Neutrophil (primary cell): ENCODE measurements around the gene HEMK1.

ENCODE experiments used
- H3K27ac ChIP-seq: fragments of 200-600 bp; sonication (generic); 2 replicates; pipeline ENCODE4 v1.5.1; 2016; ENCODE audit warnings: mild to moderate bottlenecking, moderate library complexity
- H3K27me3 ChIP-seq: fragments of 200-600 bp; sonication (generic); 2 replicates; pipeline ENCODE4 v1.6.0; 2016; ENCODE audit warnings: mild to moderate bottlenecking
- H3K36me3 ChIP-seq: fragments of 200-600 bp; sonication (generic); 2 replicates; pipeline ENCODE4 v1.5.1; 2017
- H3K4me1 ChIP-seq, 2 experiments: fragments of 200-600 bp in 1 of 2; sonication (generic) in 1 of 2; 1 replicate in 1 of 2; 2 replicates in 1 of 2; pipeline versions ENCODE4 v1.5.1 to v1.6.1; 2013 to 2016; ENCODE audit warnings: low read depth in 1 of 2, low read length in 1 of 2, mild to moderate bottlenecking in 1 of 2, moderate library complexity in 1 of 2; ENCODE audit not compliant: control insufficient read depth in 1 of 2, insufficient read depth in 1 of 2
- H3K4me3 ChIP-seq, 2 experiments: fragments of 200-600 bp in 1 of 2; sonication (generic) in 1 of 2; 1 replicate in 1 of 2; 2 replicates in 1 of 2; pipeline ENCODE4 v1.5.1; 2013 to 2016; ENCODE audit warnings: low read depth in 1 of 2, low read length in 1 of 2, mild to moderate bottlenecking in 1 of 2, moderate library complexity in 1 of 2
- H3K9me3 ChIP-seq: fragments of 200-600 bp; sonication (generic); 2 replicates; pipeline ENCODE4 v1.5.1; 2016
- TF ChIP-seq, protein P1 (sequence below): fragments of 200-600 bp; sonication (generic); IDR thresholded peaks from 2 replicates; pipeline ENCODE4 v1.5.1; 2016; ENCODE audit warnings: antibody characterized with exemption

Gene HEMK1

DNA sequence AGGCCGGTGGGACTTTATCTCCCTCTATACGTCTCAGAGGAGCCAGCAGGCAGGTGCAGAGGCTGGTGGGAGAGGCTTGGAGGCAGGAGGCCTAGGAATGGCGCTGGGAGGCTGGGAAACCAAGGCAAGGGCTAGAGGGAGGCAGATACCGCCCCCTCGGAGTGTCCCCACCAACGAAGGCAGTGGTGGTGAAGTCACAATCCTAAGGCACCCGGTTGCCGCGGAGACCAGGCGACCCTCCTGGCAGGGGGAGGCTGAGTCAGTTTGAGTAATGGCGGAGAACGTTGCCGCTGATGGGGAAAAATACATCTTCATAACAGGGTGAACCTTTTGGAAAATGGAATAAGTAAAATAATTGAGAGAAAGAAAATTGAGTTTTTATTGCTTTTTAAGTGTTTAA is 36.0 kb upstream of the HEMK1 start:
- Histone ChIP-seq H3K27me3 (peaks cover 63% of the 10 kb centered on the region), H3K27ac (no peak overlapping the region)

DNA sequence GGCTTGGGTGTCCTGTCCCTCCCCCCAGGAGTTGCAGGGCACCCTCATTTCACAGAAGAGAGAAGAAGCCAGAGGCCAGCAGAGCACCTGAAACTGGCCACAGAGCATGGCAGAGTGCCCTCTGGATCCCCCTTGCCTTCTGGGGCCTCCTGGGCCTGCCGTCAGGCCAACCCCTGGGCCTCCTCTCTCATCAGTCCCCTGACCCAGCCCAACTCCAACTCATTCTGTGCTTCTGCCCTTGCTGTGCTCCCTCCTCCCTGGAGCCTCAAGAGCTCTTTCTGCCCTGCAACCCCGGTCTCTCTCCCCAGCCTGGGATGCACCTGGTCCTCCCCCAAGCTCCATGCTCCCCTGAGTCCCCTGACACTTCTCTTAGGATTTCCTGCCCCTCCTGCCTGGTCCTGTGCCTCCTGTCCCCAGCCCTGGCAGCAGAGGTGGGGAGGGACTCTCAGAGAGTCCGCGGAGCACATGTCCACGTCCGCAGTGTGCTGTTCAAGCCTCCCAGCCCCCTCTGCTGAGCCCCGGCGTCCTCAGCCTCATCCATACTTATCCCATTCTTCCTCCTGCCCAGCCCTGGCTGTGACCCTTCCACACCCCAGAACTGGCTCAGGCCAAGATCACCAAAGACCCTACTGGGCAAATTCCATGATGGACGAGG is 35.4 kb upstream of the HEMK1 start:
- Histone ChIP-seq H3K9me3 (no peaks in the 10 kb centered on the region), H3K4me1 (no peaks in the 10 kb centered on the region), H3K36me3 (no peaks in the 10 kb centered on the region), H3K27me3 (peaks cover 63% of the 10 kb centered on the region), H3K27ac (no peak overlapping the region), H3K4me3 (no peak overlapping the region)
- TF ChIP-seq, protein P1, sequence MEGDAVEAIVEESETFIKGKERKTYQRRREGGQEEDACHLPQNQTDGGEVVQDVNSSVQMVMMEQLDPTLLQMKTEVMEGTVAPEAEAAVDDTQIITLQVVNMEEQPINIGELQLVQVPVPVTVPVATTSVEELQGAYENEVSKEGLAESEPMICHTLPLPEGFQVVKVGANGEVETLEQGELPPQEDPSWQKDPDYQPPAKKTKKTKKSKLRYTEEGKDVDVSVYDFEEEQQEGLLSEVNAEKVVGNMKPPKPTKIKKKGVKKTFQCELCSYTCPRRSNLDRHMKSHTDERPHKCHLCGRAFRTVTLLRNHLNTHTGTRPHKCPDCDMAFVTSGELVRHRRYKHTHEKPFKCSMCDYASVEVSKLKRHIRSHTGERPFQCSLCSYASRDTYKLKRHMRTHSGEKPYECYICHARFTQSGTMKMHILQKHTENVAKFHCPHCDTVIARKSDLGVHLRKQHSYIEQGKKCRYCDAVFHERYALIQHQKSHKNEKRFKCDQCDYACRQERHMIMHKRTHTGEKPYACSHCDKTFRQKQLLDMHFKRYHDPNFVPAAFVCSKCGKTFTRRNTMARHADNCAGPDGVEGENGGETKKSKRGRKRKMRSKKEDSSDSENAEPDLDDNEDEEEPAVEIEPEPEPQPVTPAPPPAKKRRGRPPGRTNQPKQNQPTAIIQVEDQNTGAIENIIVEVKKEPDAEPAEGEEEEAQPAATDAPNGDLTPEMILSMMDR, result no peak

More for the DNA sequence above, 36.0 kb upstream of the HEMK1 start:
- no peaks in the 10 kb centered on the region for H3K4me1 ChIP-seq
- no peaks in the 10 kb centered on the region for H3K9me3 ChIP-seq
- no peak overlapping the region for H3K4me3 ChIP-seq
- no peaks in the 10 kb centered on the region for H3K36me3 ChIP-seq
- TF ChIP-seq, protein P1, result no peak

DNA sequence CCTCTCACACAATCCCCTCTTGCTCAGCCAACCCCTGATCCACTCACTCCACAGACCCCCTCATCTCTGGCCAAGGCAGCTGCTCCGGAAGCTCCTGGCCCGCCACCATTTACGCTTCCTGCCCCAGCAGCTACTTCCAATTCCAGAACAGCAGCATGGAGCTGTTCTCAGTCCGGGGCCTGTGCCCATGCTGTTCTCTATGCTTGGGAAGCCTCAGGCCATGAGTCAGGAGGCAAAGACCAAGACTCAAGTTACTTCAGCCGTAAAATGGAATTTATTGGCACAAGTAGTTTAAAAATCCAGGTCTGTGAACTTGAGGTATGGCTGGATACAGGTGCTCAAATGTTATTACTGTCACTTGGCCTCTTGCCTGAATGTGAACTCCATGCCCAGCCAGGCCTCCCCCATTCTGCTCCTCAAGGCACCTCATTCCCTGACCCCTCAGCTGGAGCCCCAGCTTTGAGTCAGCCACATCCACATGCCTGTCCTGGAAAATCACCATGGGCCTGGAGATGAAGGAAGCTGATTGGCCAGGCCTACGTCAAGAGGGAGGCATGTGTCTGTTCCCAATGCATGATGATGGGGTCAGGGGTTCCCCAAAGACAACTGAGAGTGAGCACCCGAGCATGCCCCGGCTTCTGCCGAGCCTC is 34.5 kb upstream of the HEMK1 start:
- no peaks in the 10 kb centered on the region for H3K9me3 ChIP-seq
- no peak overlapping the region for H3K4me3 ChIP-seq
- TF ChIP-seq, protein P1, result no peak
- H3K27ac ChIP-seq, result no peak overlapping the region
- no peaks in the 10 kb centered on the region for H3K4me1 ChIP-seq
- peaks cover 63% of the 10 kb centered on the region for H3K27me3 ChIP-seq
- no peaks in the 10 kb centered on the region for H3K36me3 ChIP-seq

DNA sequence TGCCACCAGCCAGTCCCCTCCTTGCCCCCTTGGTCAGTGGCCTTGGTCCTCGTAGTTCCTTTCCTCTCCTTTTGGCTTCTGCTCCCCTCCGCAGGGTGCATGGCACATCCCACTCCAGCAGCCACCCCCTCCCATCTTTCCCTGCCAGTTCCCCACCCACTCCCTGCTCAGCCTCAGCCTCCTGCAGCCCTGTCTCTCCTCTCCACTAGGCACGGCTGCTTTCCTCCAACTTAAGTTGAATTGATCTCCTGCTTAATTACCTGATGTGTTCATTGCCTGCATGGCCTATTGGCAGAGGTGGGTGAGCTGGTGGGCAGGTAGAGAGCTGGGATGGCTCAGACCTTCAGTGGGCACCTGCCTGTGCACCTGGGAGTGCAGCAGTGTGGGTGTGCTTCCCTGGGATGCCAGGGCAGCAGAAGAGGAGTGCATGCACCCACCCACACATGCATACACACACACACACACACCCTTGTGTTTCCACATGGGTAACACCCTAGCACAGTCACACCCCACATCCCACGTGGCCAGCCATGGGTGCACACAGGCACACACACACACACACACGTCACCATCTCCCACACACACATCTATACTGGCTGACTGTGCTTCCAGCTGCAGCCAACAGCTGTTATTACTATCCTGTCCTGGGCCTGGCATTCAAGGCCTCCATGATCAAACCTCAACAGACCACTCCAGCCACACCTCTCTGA is 32.7 kb upstream of the HEMK1 start:
- H3K36me3 ChIP-seq, result no peaks in the 10 kb centered on the region
- TF ChIP-seq, protein P1, result no peak

DNA sequence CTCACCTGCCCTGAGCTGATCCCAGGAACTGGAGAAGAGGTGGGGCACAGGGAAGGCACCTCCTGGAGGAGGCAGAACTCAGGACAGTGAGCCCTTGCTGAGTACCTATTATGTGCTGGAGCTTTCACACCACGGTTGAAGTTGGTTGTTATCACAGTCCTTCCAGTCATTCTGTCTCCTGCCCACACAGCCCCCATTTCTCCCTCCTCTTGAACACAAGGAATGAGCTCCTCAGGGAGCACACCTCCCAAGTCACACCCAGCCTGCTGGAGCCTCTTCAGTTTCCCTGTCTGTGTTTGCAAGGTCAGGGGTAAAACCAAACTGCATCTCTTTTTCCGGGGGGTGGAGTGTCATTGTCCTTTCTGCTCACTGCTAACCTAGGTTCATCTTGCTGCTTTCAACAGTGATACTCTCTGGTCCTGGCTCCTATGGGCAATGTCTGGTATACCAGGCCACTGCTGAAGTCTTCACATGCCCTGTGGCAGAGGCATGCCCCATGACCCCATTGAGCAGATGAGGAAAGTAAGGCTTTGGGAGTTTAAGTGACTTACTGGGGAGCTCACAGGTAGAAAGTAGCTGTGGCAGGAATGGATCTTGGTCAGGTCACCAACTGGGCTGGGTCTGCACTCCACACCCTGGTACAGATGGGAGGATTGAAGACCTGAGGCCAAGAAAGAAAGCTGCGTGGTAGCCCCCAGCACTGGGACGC is 31.7 kb upstream of the HEMK1 start:
- Histone ChIP-seq H3K27me3 (peaks cover 47% of the 10 kb centered on the region), H3K4me3 (no peak overlapping the region), H3K4me1 (no peaks in the 10 kb centered on the region), H3K36me3 (no peaks in the 10 kb centered on the region), H3K9me3 (no peaks in the 10 kb centered on the region), H3K27ac (no peak overlapping the region)
- TF ChIP-seq, protein P1, result no peak

More for the DNA sequence above, 32.7 kb upstream of the HEMK1 start:
- peaks cover 56% of the 10 kb centered on the region for H3K27me3 ChIP-seq
- H3K9me3 ChIP-seq, result no peaks in the 10 kb centered on the region
- H3K4me1 ChIP-seq, result no peaks in the 10 kb centered on the region
- no peak overlapping the region for H3K27ac ChIP-seq
- H3K4me3 ChIP-seq, result no peak overlapping the region
